ENCODE data around the gene NDUFB3.

Gene NDUFB3

GRCh38 chr2:201130524-201131186, 58.9 kb downstream of the NDUFB3 start:
- DNase-seq = no peak

- DNase-seq = no peak
Observed at GRCh38 chr2:201132518-201132917, 60.7 kb downstream of the NDUFB3 start.

Data from NCI-H510A (cell line).